Measurements from ENCODE around the gene ARHGEF1. TPM values are rescaled to one million over a fixed set of nuclear protein-coding genes. Genes with fewer than 3 reads are reported as not detected.

ARHGEF1 gene
- total RNA-seq, 1 experiment from 2014 or later, result 50.8 TPM

- Histone ChIP-seq H3K36me3 (ENCODE audit: low read depth, low read length) (no peaks in the 10 kb centered on the region), H2AFZ (ENCODE audit: low read length) (no peak overlapping the region), H3K4me2 (ENCODE audit: low read length) (no peak overlapping the region), H3K9me2 (replicated peaks; ENCODE audit: low read length) (no peaks in the 10 kb centered on the region), H3K4me1 (ENCODE audit: insufficient read depth, low read length) (no peaks in the 10 kb centered on the region), H3K9me3 (ENCODE audit: low read length) (no peaks in the 10 kb centered on the region), H3K79me2 (ENCODE audit: low read length) (no peaks in the 10 kb centered on the region), H3K27ac (ENCODE audit: low read length) (no peak overlapping the region), H4K20me1 (ENCODE audit: low read length) (no peaks in the 10 kb centered on the region), H3K4me3 (ENCODE audit: low read length) (no peak overlapping the region), H3K9ac (ENCODE audit: low read length) (no peak overlapping the region), H3F3A (ENCODE audit: low read length, unreplicated experiment) (no peaks in the 10 kb centered on the region), H3K27me3 (ENCODE audit: low read length) (peaks cover 6% of the 10 kb centered on the region; the same call in 1 of the 2 replicates)
- no TSS peak for BruUV-seq (replicated peaks)
- TF ChIP-seq CTCF (conservative IDR thresholded peaks at IDR 0.05; ENCODE audit: low read depth, low read length) (no peak), EZH2phosphoT487 (IDR thresholded peaks at IDR 0.05; ENCODE audit: borderline replicate concordance, low read length) (no peak), EZH2 (IDR thresholded peaks at IDR 0.05; ENCODE audit: low read length, unreplicated experiment) (no peak)
- DNase-seq (no peak), ATAC-seq (no peak)
- intact Hi-C loops (cut with micrococcal nuclease), result no loop called here
- ChIA-PET CTCF (no interaction called here), POLR2A (ENCODE audit: unreplicated experiment) (no interaction called here)
Observed at GRCh38 chr19:41923045-41923788, 40.2 kb downstream of the ARHGEF1 start.

GRCh38 chr19:41924151-41925145 lies 41.5 kb downstream of the ARHGEF1 start:
- H3K9me3 ChIP-seq (ENCODE audit: low read length), result no peaks in the 10 kb centered on the region
- ChIA-PET POLR2A (ENCODE audit: unreplicated experiment) (no interaction called here), CTCF (no interaction called here)

More at GRCh38 chr19:41924151-41925145, 41.5 kb downstream of the ARHGEF1 start:
- Histone ChIP-seq H3K27me3 (ENCODE audit: low read length) (peaks cover 6% of the 10 kb centered on the region; the same call in 1 of the 2 replicates), H3K4me3 (ENCODE audit: low read length) (no peak overlapping the region), H3F3A (ENCODE audit: low read length, unreplicated experiment) (no peaks in the 10 kb centered on the region), H2AFZ (ENCODE audit: low read length) (no peak overlapping the region), H4K20me1 (ENCODE audit: low read length) (no peaks in the 10 kb centered on the region), H3K9ac (ENCODE audit: low read length) (no peak overlapping the region), H3K4me1 (ENCODE audit: insufficient read depth, low read length) (peaks cover 6% of the 10 kb centered on the region; the same call in 1 of the 2 replicates), H3K36me3 (ENCODE audit: low read depth, low read length) (no peaks in the 10 kb centered on the region), H3K9me2 (replicated peaks; ENCODE audit: low read length) (no peaks in the 10 kb centered on the region), H3K27ac (ENCODE audit: low read length) (no peak overlapping the region), H3K79me2 (ENCODE audit: low read length) (no peaks in the 10 kb centered on the region), H3K4me2 (ENCODE audit: low read length) (no peak overlapping the region)
- intact Hi-C loops (cut with micrococcal nuclease), result no loop called here
- no TSS peak for BruUV-seq (replicated peaks)
- TF ChIP-seq EZH2phosphoT487 (IDR thresholded peaks at IDR 0.05; ENCODE audit: borderline replicate concordance, low read length) (no peak), CTCF (conservative IDR thresholded peaks at IDR 0.05; ENCODE audit: low read depth, low read length) (no peak), EZH2 (IDR thresholded peaks at IDR 0.05; ENCODE audit: low read length, unreplicated experiment) (no peak)
- ATAC-seq (no peak), DNase-seq (no peak)
